Type B pancreatic cell (in vitro differentiated cells): ENCODE results near the gene KLK1. TPM values are rescaled to one million over a fixed set of nuclear protein-coding genes. Genes with fewer than 3 reads are reported as not detected.

Experiments
- DNase-seq: peaks from one replicate; pipeline ENCODE4 v3.0.0; 2021; ENCODE audit warnings: mixed read lengths; ENCODE audit not compliant: unreplicated experiment; ENCODE audit errors: extremely low spot score
- H3K27ac Mint-ChIP-seq: 2 replicates; pipeline ENCODE4 v1.8.0; 2021; ENCODE audit warnings: mild to moderate bottlenecking, mixed read lengths
- H3K27me3 Mint-ChIP-seq: 2 replicates; pipeline ENCODE4 v1.8.0; 2021; ENCODE audit warnings: mixed read lengths
- H3K36me3 Mint-ChIP-seq: 2 replicates; pipeline ENCODE4 v1.8.0; 2021; ENCODE audit warnings: mixed read lengths
- H3K4me1 Mint-ChIP-seq: one replicate; pipeline ENCODE4 v1.8.0; 2021; ENCODE audit warnings: mixed read lengths; ENCODE audit not compliant: unreplicated experiment
- H3K4me3 Mint-ChIP-seq: 2 replicates; pipeline ENCODE4 v1.8.0; 2021; ENCODE audit warnings: mild to moderate bottlenecking, mixed read lengths
- H3K9me3 Mint-ChIP-seq: 2 replicates; pipeline ENCODE4 v1.8.0; 2021; ENCODE audit warnings: mixed read lengths
- total RNA-seq: library from RNA; stranded (reverse); gene quantifications from 2 replicates; pipeline ENCODE4 v1.2.1, GENCODE V29; 2021; ENCODE audit warnings: low replicate concordance
- TF ChIP-seq, protein P1 (sequence below): fragments of 200-600 bp; sonication (generic); conservative IDR thresholded peaks from 2 replicates; pipeline ENCODE4 v1.5.0; 2021; ENCODE audit warnings: antibody characterized with exemption, mild to moderate bottlenecking

Gene KLK1
- total RNA-seq, 1 donor from 2014 or later = 1.5 TPM

- peak; percentile 84 for DNase-seq
- Mint-ChIP-seq H3K36me3 (no peaks in the 10 kb centered on the region), H3K4me3 (peak overlapping the region; percentile 90), H3K9me3 (no peaks in the 10 kb centered on the region), H3K27me3 (peaks cover 48% of the 10 kb centered on the region), H3K4me1 (no peaks in the 10 kb centered on the region), H3K27ac (peak overlapping the region; percentile 71)
- TF ChIP-seq, protein P1, sequence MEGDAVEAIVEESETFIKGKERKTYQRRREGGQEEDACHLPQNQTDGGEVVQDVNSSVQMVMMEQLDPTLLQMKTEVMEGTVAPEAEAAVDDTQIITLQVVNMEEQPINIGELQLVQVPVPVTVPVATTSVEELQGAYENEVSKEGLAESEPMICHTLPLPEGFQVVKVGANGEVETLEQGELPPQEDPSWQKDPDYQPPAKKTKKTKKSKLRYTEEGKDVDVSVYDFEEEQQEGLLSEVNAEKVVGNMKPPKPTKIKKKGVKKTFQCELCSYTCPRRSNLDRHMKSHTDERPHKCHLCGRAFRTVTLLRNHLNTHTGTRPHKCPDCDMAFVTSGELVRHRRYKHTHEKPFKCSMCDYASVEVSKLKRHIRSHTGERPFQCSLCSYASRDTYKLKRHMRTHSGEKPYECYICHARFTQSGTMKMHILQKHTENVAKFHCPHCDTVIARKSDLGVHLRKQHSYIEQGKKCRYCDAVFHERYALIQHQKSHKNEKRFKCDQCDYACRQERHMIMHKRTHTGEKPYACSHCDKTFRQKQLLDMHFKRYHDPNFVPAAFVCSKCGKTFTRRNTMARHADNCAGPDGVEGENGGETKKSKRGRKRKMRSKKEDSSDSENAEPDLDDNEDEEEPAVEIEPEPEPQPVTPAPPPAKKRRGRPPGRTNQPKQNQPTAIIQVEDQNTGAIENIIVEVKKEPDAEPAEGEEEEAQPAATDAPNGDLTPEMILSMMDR = no peak
These were observed 12.4 kb upstream of the KLK1 start for GRCh38 chr19:50835785-50836542.

DNA sequence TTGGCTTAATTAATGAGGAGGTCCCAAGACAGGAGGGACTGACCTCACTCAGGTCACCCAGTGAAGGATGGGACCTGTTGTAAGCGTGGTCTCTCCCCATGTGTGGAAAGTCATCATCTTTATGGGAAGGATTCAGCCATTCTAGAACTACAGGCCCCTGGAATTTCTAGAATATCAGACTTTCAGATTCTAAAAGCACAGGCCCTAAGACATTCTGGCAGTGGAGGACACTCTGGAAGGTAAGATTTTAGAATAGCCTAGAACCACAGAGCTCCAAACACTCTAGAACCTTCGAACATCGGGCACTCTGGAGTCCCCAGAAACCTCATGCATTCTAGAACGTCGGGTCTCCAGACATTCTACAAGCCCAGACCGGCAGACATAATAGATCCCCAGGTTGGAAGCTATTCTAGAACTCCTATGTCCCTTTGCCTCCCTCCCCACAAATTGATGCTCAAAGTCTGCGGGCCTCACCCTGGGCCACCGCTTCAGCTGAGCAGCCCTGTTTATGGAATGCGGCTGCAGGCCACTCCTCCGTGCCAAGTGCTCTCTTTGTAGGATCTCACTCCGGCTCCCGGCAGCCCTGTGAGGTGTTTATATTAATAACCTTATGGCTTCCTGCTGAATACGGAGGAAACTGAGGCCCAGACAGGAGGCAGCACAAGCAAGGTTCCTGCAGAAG, 11.7 kb upstream of the KLK1 start:
- DNase-seq = no peak
- Mint-ChIP-seq H3K4me1 (no peaks in the 10 kb centered on the region), H3K36me3 (no peaks in the 10 kb centered on the region), H3K4me3 (peak overlapping the region; percentile 90), H3K27ac (peak overlapping the region; percentile 69), H3K9me3 (no peaks in the 10 kb centered on the region), H3K27me3 (peaks cover 42% of the 10 kb centered on the region)
- TF ChIP-seq, protein P1 = no peak

- H3K27me3 Mint-ChIP-seq = peaks cover 39% of the 10 kb centered on the region
- no peaks in the 10 kb centered on the region for H3K9me3 Mint-ChIP-seq
- H3K36me3 Mint-ChIP-seq = no peaks in the 10 kb centered on the region
- no peak for DNase-seq
- no peak overlapping the region for H3K27ac Mint-ChIP-seq
- TF ChIP-seq, protein P1 = no peak
- peak overlapping the region; percentile 53 for H3K4me3 Mint-ChIP-seq
- H3K4me1 Mint-ChIP-seq = no peaks in the 10 kb centered on the region
These were observed 10.2 kb upstream of the KLK1 start for GRCh38 chr19:50833802-50834167.

GRCh38 chr19:50833117-50833801, 9.7 kb upstream of the KLK1 start, which contains the start of gene KLK15:
Gene KLK15 (minus strand): TSS chr19:50833574. CDS start chr19:50831492, 2,082 bp downstream.
- Mint-ChIP-seq H3K27ac (no peak within 1 kb of the TSS), H3K4me1 (no peaks in the 10 kb centered on the region), H3K9me3 (no peaks in the 10 kb centered on the region), H3K36me3 (no peaks in the 10 kb centered on the region), H3K27me3 (peaks cover 37% of the 10 kb centered on the region), H3K4me3 (peak within 1 kb of the TSS; percentile 53)
- TF ChIP-seq, protein P1 = no peak
- DNase-seq = no peak

- Mint-ChIP-seq H3K27ac (no peak overlapping the region), H3K4me3 (no peak overlapping the region), H3K36me3 (no peaks in the 10 kb centered on the region), H3K27me3 (peaks cover 38% of the 10 kb centered on the region), H3K9me3 (no peaks in the 10 kb centered on the region), H3K4me1 (no peaks in the 10 kb centered on the region)
- TF ChIP-seq, protein P1 = no peak
- DNase-seq = no peak
These were observed 9.1 kb upstream of the KLK1 start for GRCh38 chr19:50832666-50833065.
